CD8-positive, alpha-beta memory T cell (primary cell): Measurements from ENCODE around the gene NDUFS7. TPM values are rescaled to one million over a fixed set of nuclear protein-coding genes. Genes with fewer than 3 reads are reported as not detected.

Experiments
- CTCF ChIA-PET: fragments of 350-600 bp; sonication (Branson Sonifier 250); formaldehyde crosslinking; loops from one replicate; lab custom pipeline; 2021; ENCODE audit warnings: antibody characterized with exemption; lab: Charles Lee
- POLR2A ChIA-PET: fragments of 350-600 bp; sonication (Branson Sonifier 250); formaldehyde crosslinking; loops from one replicate; lab custom pipeline; 2021; ENCODE audit warnings: antibody characterized with exemption; lab: Charles Lee
- DNase-seq, 5 donors: peaks; one replicate each; pipeline versions ENCODE4 v3.0.0 to v3.0.0-alpha.2; 2020 to 2022; ENCODE audit warnings: mixed read lengths in 1 of 5
- H3K27ac ChIP-seq: one replicate; pipeline ENCODE4 v1.7.0; 2013; ENCODE audit warnings: low read depth, mild to moderate bottlenecking, low read length, moderate library complexity
- H3K27me3 ChIP-seq: 2 replicates; pipeline ENCODE4 v1.7.0; 2013; ENCODE audit warnings: low read length, mild to moderate bottlenecking; ENCODE audit not compliant: insufficient read depth, poor library complexity, severe bottlenecking
- H3K36me3 ChIP-seq: 2 replicates; pipeline ENCODE4 v1.7.0; 2013; ENCODE audit warnings: mild to moderate bottlenecking, low read length, moderate library complexity; ENCODE audit not compliant: insufficient read depth
- H3K4me1 ChIP-seq: 2 replicates; pipeline ENCODE4 v1.7.0; 2013; ENCODE audit warnings: mild to moderate bottlenecking, low read length, moderate library complexity; ENCODE audit not compliant: insufficient read depth
- H3K4me3 ChIP-seq: 2 replicates; pipeline ENCODE4 v1.7.0; 2013; ENCODE audit warnings: mild to moderate bottlenecking, low read length
- H3K9me3 ChIP-seq: 2 replicates; pipeline ENCODE4 v1.7.0; 2013; ENCODE audit warnings: mild to moderate bottlenecking, low read length
- H3K27ac Mint-ChIP-seq, 8 donors: one replicate each; pipeline ENCODE4 v1.8.0; 2020 to 2021; ENCODE audit warnings: mixed read lengths in 8 of 8, mild to moderate bottlenecking in 6 of 8, inconsistent platforms in 3 of 8, moderate library complexity in 3 of 8
- H3K27me3 Mint-ChIP-seq, 2 donors: one replicate each; pipeline ENCODE4 v1.8.0; 2020 to 2021; ENCODE audit warnings: mixed read lengths in 2 of 2, mild to moderate bottlenecking in 1 of 2, moderate library complexity in 1 of 2
- H3K36me3 Mint-ChIP-seq, 3 donors: one replicate each; pipeline ENCODE4 v1.8.0; 2020 to 2021; ENCODE audit warnings: mixed read lengths in 3 of 3, inconsistent platforms in 1 of 3, mild to moderate bottlenecking in 1 of 3
- H3K4me1 Mint-ChIP-seq, 3 donors: one replicate each; pipeline ENCODE4 v1.8.0; 2020 to 2021; ENCODE audit warnings: mixed read lengths in 3 of 3, inconsistent platforms in 1 of 3, mild to moderate bottlenecking in 1 of 3
- H3K4me3 Mint-ChIP-seq, 7 donors: one replicate each; pipeline ENCODE4 v1.8.0; 2020 to 2021; ENCODE audit warnings: mixed read lengths in 7 of 7, mild to moderate bottlenecking in 6 of 7, moderate library complexity in 4 of 7, inconsistent platforms in 2 of 7
- H3K9me3 Mint-ChIP-seq, 5 donors: one replicate each; pipeline ENCODE4 v1.8.0; 2020 to 2022; ENCODE audit warnings: mixed read lengths in 5 of 5, mild to moderate bottlenecking in 3 of 5, moderate library complexity in 2 of 5, inconsistent platforms in 1 of 5
- polyA plus RNA-seq: library from polyadenylated mRNA; unstranded; fragments of 300-500 nt; fragmentation: Illumina TruSeq; gene quantifications from one replicate; pipeline ENCODE4 v1.2.3, GENCODE V29; 2021
- total RNA-seq, 2 experiments: library from RNA; stranded (reverse); gene quantifications; one replicate each; pipeline ENCODE4 v1.2.3, GENCODE V29; 2021

Gene NDUFS7
- total and polyA plus RNA-seq, 3 experiments from 2014 or later, result 102 to 207 (median 104) TPM

GRCh38 chr19:1402411-1403070 is 18.8 kb downstream of the NDUFS7 start:
- no peak for DNase-seq
- Mint-ChIP-seq H3K27ac (no peak overlapping the region), H3K4me1 (peaks cover 7 to 22% (median 9%) of the 10 kb centered on the region in 3 donors), H3K36me3 (no peaks in the 10 kb centered on the region), H3K4me3 (peak overlapping the region in 6 of 7 donors; percentile 59 to 80 (median 72)), H3K9me3 (no peaks in the 10 kb centered on the region), H3K27me3 (peaks cover 5 to 8% of the 10 kb centered on the region in 2 donors)
- peaks cover 27% of the 10 kb centered on the region for H3K4me1 ChIP-seq
- POLR2A ChIA-PET, result interaction anchor here (1.0 kb wide), 1 partner anchor 19 kb away, joined by 3 read pairs; the partner anchor contains the start of gene NDUFS7
- H3K9me3 ChIP-seq, result no peaks in the 10 kb centered on the region
- H3K36me3 ChIP-seq, result no peaks in the 10 kb centered on the region
- H3K4me3 ChIP-seq, result no peak overlapping the region
- H3K27me3 ChIP-seq, result no peaks in the 10 kb centered on the region
- H3K27ac ChIP-seq, result no peak overlapping the region
- CTCF ChIA-PET, result interaction anchor here (1.0 kb wide), 1 partner anchor 19 kb away, joined by 3 read pairs; no protein-coding TSS in a partner anchor

DNA sequence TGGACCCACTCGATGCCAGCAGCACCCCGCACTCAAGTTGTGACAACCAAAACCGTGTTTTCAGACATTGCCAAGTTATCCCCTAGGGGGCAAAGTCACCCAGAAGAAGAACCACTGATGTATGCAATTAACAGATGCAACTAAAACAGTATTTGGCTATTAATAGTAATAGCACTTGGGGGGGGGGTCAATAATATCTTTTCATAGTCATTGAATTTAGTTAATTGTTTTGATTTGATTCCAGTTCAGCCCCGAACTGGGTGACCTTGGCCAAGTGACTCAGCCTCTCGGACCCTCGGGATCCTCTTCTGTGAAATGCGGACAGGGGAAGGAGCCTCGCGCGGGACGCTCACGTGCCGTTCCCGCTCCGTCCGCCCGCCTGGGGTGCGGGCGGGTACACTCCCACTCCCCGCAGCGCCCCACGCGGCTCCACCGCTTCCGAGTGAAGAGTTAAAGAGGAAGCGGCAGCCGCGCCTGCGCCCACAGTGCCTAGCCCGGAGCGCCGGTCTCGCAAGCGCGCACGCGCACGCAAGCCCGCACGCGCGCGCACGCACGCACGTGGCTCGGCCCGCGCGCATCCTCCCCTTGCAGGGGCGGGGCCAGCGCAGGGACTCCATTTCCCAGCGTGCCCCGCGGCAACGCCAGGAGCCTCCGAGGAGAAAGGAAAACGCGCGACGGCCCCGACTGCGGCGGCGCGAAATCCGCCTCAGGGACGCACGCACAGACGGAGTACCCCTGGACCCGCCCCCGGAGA is 23.2 kb downstream of the NDUFS7 start:
- Mint-ChIP-seq H3K27ac (peak overlapping the region; percentile 68 to 94 (median 82)), H3K36me3 (peaks cover 0 to 23% (median 3%) of the 10 kb centered on the region in 3 donors), H3K4me1 (peaks cover 40 to 46% (median 41%) of the 10 kb centered on the region in 3 donors), H3K9me3 (no peaks in the 10 kb centered on the region), H3K4me3 (peak overlapping the region; percentile 78 to 91 (median 80)), H3K27me3 (peaks cover 5 to 10% of the 10 kb centered on the region in 2 donors)
- ChIA-PET POLR2A (no interaction called here), CTCF (no interaction called here)
- no peaks in the 10 kb centered on the region for H3K27me3 ChIP-seq
- peak; percentile 99 to 100 (median 99) for DNase-seq
- peaks cover 47% of the 10 kb centered on the region for H3K4me1 ChIP-seq
- peak overlapping the region; percentile 68 for H3K4me3 ChIP-seq
- H3K9me3 ChIP-seq, result no peaks in the 10 kb centered on the region
- H3K27ac ChIP-seq, result peak overlapping the region; percentile 48
- peaks cover 4% of the 10 kb centered on the region for H3K36me3 ChIP-seq

GRCh38 chr19:1407528-1408299 is 24.0 kb downstream of the NDUFS7 start, which contains the start of gene DAZAP1:
DAZAP1 (plus strand) TSS chr19:1407586; CDS start chr19:1407774, 188 bp downstream.
- CTCF ChIA-PET, result interaction anchor here (1.2 to 2.5 kb wide), 2 partner anchors 29 to 164 kb away, joined by 4 to 8 read pairs; no protein-coding TSS in a partner anchor
- H3K4me1 Mint-ChIP-seq, result peaks cover 44 to 51% (median 48%) of the 10 kb centered on the region in 3 donors
- H3K4me3 Mint-ChIP-seq, result peak within 1 kb of the TSS; percentile 86 to 95 (median 93)
- Histone ChIP-seq H3K9me3 (no peaks in the 10 kb centered on the region), H3K4me1 (peaks cover 50% of the 10 kb centered on the region), H3K4me3 (peak within 1 kb of the TSS; percentile 90), H3K27me3 (no peaks in the 10 kb centered on the region), H3K36me3 (peaks cover 4% of the 10 kb centered on the region), H3K27ac (peak within 1 kb of the TSS; percentile 87)
- H3K36me3 Mint-ChIP-seq, result peaks cover 0 to 26% (median 3%) of the 10 kb centered on the region in 3 donors
- peak within 1 kb of the TSS; percentile 68 to 97 (median 82) for H3K27ac Mint-ChIP-seq
- no peaks in the 10 kb centered on the region for H3K9me3 Mint-ChIP-seq
- peak; percentile 36 to 71 (median 49) for DNase-seq
- H3K27me3 Mint-ChIP-seq, result peaks cover 2 to 6% of the 10 kb centered on the region in 2 donors
- POLR2A ChIA-PET, result interaction anchor here (1.4 kb wide), 1 partner anchor 139 kb away, joined by 7 read pairs; the partner anchor contains the start of gene CIRBP

DNA sequence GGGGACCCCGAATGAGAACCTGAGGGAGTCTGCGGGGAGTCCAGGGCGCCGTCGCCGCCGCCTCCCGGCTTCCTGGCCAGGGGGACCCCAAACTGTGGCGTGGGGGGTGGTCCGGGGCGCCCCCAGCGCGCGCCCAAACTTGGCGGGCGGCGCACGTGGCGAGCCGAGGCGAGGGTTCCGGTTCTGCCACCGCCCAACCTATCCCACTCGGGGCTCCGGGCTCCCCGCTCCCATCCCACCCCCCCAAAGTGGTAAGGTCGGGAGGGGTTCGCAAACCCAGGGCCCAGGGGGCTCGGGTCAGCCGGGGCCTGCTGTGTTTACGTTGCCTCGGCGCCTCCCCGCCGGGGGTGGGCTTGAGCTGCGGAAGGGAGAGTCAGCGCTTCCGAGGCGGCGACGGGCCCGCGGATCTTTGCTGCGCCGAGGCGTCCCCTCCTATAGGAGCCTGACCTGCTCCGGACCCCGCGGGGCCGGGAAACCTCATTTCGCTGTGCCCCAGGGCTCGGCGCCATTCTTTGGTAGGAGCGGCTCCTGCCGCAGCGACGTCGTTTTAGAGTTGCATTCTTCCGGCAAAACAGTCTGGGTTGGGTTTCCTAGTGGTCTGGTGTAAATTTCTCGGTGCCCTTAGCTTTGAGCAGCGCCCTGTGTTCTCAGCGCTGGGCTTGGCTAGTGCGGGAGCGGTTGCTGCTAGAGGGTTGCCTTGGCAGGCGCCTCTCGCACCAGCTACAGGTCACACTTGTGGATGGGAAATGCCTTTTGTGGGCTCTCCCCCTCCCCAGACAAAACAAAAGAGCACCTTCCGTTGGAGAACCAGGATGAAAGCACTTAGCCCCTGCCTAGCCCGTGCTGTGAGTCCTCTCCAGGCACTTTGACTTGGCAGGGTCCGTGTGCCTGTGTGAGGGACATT is 24.8 kb downstream of the NDUFS7 start:
- H3K36me3 Mint-ChIP-seq, result peaks cover 0 to 35% (median 3%) of the 10 kb centered on the region in 3 donors
- H3K4me3 ChIP-seq, result peak overlapping the region; percentile 90
- H3K27me3 ChIP-seq, result no peaks in the 10 kb centered on the region
- peak; percentile 39 to 73 (median 66) for DNase-seq
- no peaks in the 10 kb centered on the region for H3K9me3 ChIP-seq
- peak overlapping the region; percentile 89 to 97 (median 96) for H3K27ac Mint-ChIP-seq
- peak overlapping the region; percentile 87 for H3K27ac ChIP-seq
- peak overlapping the region; percentile 83 to 95 (median 93) for H3K4me3 Mint-ChIP-seq
- H3K27me3 Mint-ChIP-seq, result peaks cover 0 to 5% of the 10 kb centered on the region in 2 donors
- ChIA-PET POLR2A (interaction anchor here (0.8 to 1.4 kb wide), 4 partner anchors 12 to 140 kb away, joined by 3 to 7 read pairs (median 5); partner anchors contain the start of gene CIRBP), CTCF (interaction anchor here (1.2 to 2.5 kb wide), 2 partner anchors 28 to 164 kb away, joined by 4 to 8 read pairs; no protein-coding TSS in a partner anchor)
- peaks cover 4% of the 10 kb centered on the region for H3K36me3 ChIP-seq
- H3K4me1 Mint-ChIP-seq, result peaks cover 50 to 57% (median 52%) of the 10 kb centered on the region in 3 donors
- H3K4me1 ChIP-seq, result peaks cover 54% of the 10 kb centered on the region
- H3K9me3 Mint-ChIP-seq, result no peaks in the 10 kb centered on the region

DNA sequence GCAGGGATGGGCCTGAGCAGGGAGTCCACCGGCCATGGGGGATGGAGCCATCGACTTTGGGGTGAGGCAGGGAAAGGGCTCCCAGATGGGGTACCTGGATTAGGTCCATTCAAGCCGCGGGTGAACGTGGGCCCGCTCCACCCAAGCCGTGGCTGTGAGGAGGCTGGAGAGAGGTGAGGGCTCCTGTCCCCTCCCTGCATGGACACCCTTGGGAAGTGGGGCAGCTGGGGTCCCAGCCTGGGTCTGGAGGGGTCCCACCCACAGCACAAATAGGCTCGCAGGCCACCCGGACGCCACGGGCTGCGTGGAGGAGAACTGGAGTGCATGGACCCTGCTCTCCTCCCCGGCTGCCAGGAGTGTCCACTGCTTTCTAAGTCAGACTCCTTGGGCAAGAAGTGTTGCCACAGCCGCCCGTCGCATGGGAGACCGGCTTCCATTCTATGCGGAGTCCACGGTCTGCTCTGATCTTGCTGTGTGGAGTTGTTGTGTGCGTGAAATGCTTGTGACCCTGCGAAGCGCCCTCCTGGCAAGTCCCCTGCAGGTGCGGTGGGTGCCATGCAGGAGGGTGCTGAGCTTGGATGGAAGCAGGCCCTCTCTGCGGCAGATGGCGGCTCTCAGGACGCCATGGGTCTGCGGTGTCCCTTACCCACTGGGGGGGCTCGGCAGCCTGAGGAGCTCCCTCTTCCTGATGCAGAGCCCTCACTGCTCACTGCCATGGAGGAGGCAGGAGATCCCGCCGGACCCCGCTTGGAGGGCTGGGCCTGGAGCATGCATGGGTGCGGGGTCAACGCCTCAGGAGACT is 25.7 kb downstream of the NDUFS7 start:
- Histone ChIP-seq H3K27me3 (no peaks in the 10 kb centered on the region), H3K4me3 (peak overlapping the region; percentile 90), H3K27ac (peak overlapping the region; percentile 87), H3K4me1 (peaks cover 54% of the 10 kb centered on the region), H3K36me3 (peaks cover 4% of the 10 kb centered on the region), H3K9me3 (no peaks in the 10 kb centered on the region)
- Mint-ChIP-seq H3K4me1 (peaks cover 51 to 65% (median 59%) of the 10 kb centered on the region in 3 donors), H3K36me3 (peaks cover 0 to 37% (median 3%) of the 10 kb centered on the region in 3 donors), H3K27me3 (peaks cover 0 to 2% of the 10 kb centered on the region in 2 donors), H3K9me3 (no peaks in the 10 kb centered on the region), H3K27ac (peak overlapping the region; percentile 89 to 97 (median 96)), H3K4me3 (peak overlapping the region; percentile 83 to 95 (median 93))
- ChIA-PET POLR2A (interaction anchor here (1.0 to 1.4 kb wide), 3 partner anchors 12 to 141 kb away, joined by 3 to 7 read pairs (median 7); partner anchors contain the start of gene CIRBP), CTCF (interaction anchor here (1.2 to 2.5 kb wide), 3 partner anchors 28 to 165 kb away, joined by 3 to 8 read pairs (median 4); no protein-coding TSS in a partner anchor)
- no peak for DNase-seq

- Mint-ChIP-seq H3K27me3 (peaks cover 0 to 5% of the 10 kb centered on the region in 2 donors), H3K4me3 (peak overlapping the region; percentile 65 to 95 (median 93)), H3K27ac (peak overlapping the region; percentile 68 to 96 (median 92)), H3K4me1 (peaks cover 55 to 71% (median 65%) of the 10 kb centered on the region in 3 donors), H3K36me3 (peaks cover 0 to 38% (median 3%) of the 10 kb centered on the region in 3 donors), H3K9me3 (no peaks in the 10 kb centered on the region)
- peak overlapping the region; percentile 87 for H3K27ac ChIP-seq
- no peaks in the 10 kb centered on the region for H3K9me3 ChIP-seq
- ChIA-PET POLR2A (no interaction called here), CTCF (interaction anchor here (1.4 to 2.5 kb wide), 2 partner anchors 27 to 35 kb away, joined by 3 to 8 read pairs; no protein-coding TSS in a partner anchor)
- no peak for DNase-seq
- H3K36me3 ChIP-seq, result peaks cover 4% of the 10 kb centered on the region
- no peaks in the 10 kb centered on the region for H3K27me3 ChIP-seq
- H3K4me1 ChIP-seq, result peaks cover 59% of the 10 kb centered on the region
- peak overlapping the region; percentile 90 for H3K4me3 ChIP-seq
These were observed 26.6 kb downstream of the NDUFS7 start for GRCh38 chr19:1410136-1410786.
